ENCODE data around the gene GMDS. TPM values are rescaled to one million over a fixed set of nuclear protein-coding genes. Genes with fewer than 3 reads are reported as not detected.

The GMDS gene
- total and polyA plus RNA-seq, 2 donors (not counting 3 experiments of a cell fraction or from before 2014, with no cell fraction given): 9.8 to 23.5 TPM

GRCh38 chr6:1670711-1671462, 574.5 kb downstream of the GMDS start:
- no peak overlapping the region for H3K4me2 ChIP-seq (ENCODE audit: insufficient read depth, low read length)
- H2AFZ ChIP-seq (ENCODE audit: low read depth, low read length): no peak overlapping the region
- H3K79me2 ChIP-seq (ENCODE audit: control insufficient read depth, insufficient read depth, low read length): no peaks in the 10 kb centered on the region

More at GRCh38 chr6:1670711-1671462, 574.5 kb downstream of the GMDS start:
- ChIA-PET CTCF (interaction anchor here (0.7 to 1.5 kb wide), 6 partner anchors 7 to 433 kb away, joined by 3 to 4 read pairs (median 3); no protein-coding TSS in a partner anchor), POLR2A (no interaction called here)
- no peak overlapping the region for H3K4me3 ChIP-seq (replicated peaks in 1 of 3; ENCODE audit: insufficient read depth in 1 of 3, low read depth in 1 of 3, low read length in 3 of 3)
- H3K27ac ChIP-seq (ENCODE audit: insufficient read depth, low read depth, low read length): no peak overlapping the region
- no peak overlapping the region for H3K9ac ChIP-seq (replicated peaks; ENCODE audit: extremely low read depth, insufficient read depth, low read length)
- no peaks in the 10 kb centered on the region for H3K27me3 ChIP-seq (ENCODE audit: control insufficient read depth in 2 of 2, insufficient read depth in 2 of 2, low read length in 2 of 2)
- dilution Hi-C loops (cut with MboI; ENCODE audit: extremely low pct_ligation_motif_present, low sequenced_read_pairs) (no loop called here), intact Hi-C loops (cut with micrococcal nuclease) (no loop called here)
- peak; percentile 32 for TF ChIP-seq GATA2 (IDR thresholded peaks at IDR 0.05; ENCODE audit: insufficient read depth, insufficient read length, low read depth, low read length)
- no peak for TF ChIP-seq MYC (IDR thresholded peaks at IDR 0.05; ENCODE audit: low read depth, low read length)
- no peak for TF ChIP-seq FOS (IDR thresholded peaks at IDR 0.05; ENCODE audit: borderline replicate concordance, insufficient read depth, low read length)
- no peak for TF ChIP-seq POLR2AphosphoS5 (IDR thresholded peaks at IDR 0.05; ENCODE audit: insufficient read depth, low read depth, low read length)
- no peak for TF ChIP-seq MAX (IDR thresholded peaks at IDR 0.05; ENCODE audit: insufficient read depth, insufficient read length)
- TF ChIP-seq POLR2A (IDR thresholded peaks at IDR 0.05; ENCODE audit: low read depth, low read length): no peak
- TF ChIP-seq, protein P1, sequence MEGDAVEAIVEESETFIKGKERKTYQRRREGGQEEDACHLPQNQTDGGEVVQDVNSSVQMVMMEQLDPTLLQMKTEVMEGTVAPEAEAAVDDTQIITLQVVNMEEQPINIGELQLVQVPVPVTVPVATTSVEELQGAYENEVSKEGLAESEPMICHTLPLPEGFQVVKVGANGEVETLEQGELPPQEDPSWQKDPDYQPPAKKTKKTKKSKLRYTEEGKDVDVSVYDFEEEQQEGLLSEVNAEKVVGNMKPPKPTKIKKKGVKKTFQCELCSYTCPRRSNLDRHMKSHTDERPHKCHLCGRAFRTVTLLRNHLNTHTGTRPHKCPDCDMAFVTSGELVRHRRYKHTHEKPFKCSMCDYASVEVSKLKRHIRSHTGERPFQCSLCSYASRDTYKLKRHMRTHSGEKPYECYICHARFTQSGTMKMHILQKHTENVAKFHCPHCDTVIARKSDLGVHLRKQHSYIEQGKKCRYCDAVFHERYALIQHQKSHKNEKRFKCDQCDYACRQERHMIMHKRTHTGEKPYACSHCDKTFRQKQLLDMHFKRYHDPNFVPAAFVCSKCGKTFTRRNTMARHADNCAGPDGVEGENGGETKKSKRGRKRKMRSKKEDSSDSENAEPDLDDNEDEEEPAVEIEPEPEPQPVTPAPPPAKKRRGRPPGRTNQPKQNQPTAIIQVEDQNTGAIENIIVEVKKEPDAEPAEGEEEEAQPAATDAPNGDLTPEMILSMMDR (IDR thresholded peaks at IDR 0.05; ENCODE audit: extremely low read depth in 1 of 2, insufficient read depth in 1 of 2, low read depth in 1 of 2, low read length in 2 of 2): no peak
- no peaks in the 10 kb centered on the region for H4K20me1 ChIP-seq (replicated peaks; ENCODE audit: control insufficient read depth, extremely low read depth, insufficient read depth, low read length)
- no peaks in the 10 kb centered on the region for H3K9me3 ChIP-seq (replicated peaks; ENCODE audit: control insufficient read depth, insufficient read depth, low read length)
- DNase-seq (ENCODE audit: low read depth, low spot score) (no peak), FAIRE-seq (no peak)
- no peaks in the 10 kb centered on the region for H3K9me1 ChIP-seq (replicated peaks; ENCODE audit: control insufficient read depth, extremely low read depth, insufficient read depth, low read length)
- no peaks in the 10 kb centered on the region for H3K4me1 ChIP-seq (ENCODE audit: control insufficient read depth, extremely low read depth, insufficient read depth, low read length)
- no TSS peak for BruUV-seq (replicated peaks)
- H3K36me3 ChIP-seq (ENCODE audit: control insufficient read depth in 2 of 2, extremely low read depth in 1 of 2, insufficient read depth in 2 of 2, low read length in 2 of 2): no peaks in the 10 kb centered on the region

Data from endothelial cell of umbilical vein (primary cell).